KBM-7 (cell line): ENCODE measurements around the gene RPL37.
"Not testable (repeated sequence)": the region's sequence is repeated elsewhere in the genome, so short reads cannot be mapped to it uniquely, and the experiment has no call there.

Experiments
- DNase-seq: peaks from one replicate; pipeline ENCODE4 v3.0.0-alpha.2; 2015
- in situ Hi-C: fragments of 300-500 bp; cut with MboI; formaldehyde crosslinking; loops from 2 replicates; pipeline ENCODE4 v1.14.3; 2020; ENCODE audit warnings: low sequenced_read_pairs, low pct_unique_long_range_greater_than_20kb, mixed read lengths

RPL37 gene

DNA sequence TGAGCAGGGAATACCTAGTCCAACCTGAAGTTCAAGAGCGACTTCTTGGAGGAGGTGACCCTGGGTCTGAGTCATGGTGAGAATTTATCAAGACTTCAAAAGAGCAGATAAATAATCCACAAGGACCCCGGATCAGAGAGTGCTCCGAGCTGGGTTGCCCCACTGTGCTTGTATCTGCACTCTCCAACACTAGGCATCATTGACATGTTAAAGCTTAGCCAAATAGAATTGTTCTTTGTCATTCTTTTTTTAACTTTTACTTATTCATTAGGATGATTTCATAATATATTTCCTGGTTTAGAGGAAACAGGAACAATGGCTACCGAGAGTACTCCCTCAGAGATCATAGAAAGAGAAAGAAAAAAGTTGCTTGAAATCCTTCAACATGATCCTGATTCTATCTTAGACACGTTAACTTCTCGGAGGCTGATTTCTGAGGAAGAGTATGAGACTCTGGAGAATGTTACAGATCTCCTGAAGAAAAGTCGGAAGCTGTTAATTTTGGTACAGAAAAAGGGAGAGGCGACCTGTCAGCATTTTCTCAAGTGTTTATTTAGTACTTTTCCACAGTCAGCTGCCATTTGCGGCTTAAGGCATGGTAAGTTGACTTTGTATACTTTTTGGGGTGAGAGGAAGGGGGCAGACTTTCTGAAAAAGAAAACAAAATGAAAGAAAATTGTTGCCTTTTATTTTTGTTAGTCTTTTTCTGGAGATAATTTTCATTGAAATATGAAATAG is 6.2 kb upstream of the RPL37 start, which contains the start of gene CARD6:
Gene CARD6 (plus strand): TSS at position 300 of the 738 bp plus-strand sequence. CDS start 16 bp downstream, at position 316.
- in situ Hi-C loops, result no loop called here
- peak; percentile 73 for DNase-seq

GRCh38 chr5:40838086-40838485 is 3.1 kb upstream of the RPL37 start:
- no peak for DNase-seq
- in situ Hi-C loops, result no loop called here

- DNase-seq, result peak; percentile 38
- in situ Hi-C loops, result no loop called here
These were observed 602 bp downstream of the RPL37 start for GRCh38 chr5:40834391-40834848.

DNA sequence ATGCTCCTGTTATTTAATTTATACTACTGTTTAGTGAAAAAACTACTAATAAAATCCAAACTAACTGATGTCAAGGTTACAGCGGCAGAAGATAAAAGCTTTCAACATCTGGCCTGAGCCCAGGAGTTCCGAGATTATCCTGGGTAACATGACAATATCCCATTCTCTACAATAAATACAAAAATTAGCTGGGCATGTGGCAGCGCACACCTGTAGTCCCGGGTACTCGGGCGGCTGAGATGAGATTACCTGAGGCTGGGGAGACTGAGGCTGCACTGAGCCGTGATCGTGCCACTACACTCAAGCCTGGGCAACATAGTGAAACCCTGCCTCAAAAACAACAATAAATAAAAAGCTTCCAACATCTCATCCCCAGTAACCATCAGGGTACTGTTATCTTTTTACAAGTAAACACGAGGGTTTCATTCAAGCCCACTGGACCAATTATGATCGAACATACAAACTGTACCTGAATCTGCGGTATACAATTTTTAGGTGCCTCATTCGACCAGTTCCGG is 1.3 kb downstream of the RPL37 start:
- in situ Hi-C loops, result no loop called here
- no peak for DNase-seq

GRCh38 chr5:40832345-40832744 is 2.7 kb downstream of the RPL37 start:
- DNase-seq, result no peak
- in situ Hi-C loops, result no loop called here

- no peak for DNase-seq
These were observed 3.4 kb downstream of the RPL37 start for GRCh38 chr5:40831346-40832210.

DNA sequence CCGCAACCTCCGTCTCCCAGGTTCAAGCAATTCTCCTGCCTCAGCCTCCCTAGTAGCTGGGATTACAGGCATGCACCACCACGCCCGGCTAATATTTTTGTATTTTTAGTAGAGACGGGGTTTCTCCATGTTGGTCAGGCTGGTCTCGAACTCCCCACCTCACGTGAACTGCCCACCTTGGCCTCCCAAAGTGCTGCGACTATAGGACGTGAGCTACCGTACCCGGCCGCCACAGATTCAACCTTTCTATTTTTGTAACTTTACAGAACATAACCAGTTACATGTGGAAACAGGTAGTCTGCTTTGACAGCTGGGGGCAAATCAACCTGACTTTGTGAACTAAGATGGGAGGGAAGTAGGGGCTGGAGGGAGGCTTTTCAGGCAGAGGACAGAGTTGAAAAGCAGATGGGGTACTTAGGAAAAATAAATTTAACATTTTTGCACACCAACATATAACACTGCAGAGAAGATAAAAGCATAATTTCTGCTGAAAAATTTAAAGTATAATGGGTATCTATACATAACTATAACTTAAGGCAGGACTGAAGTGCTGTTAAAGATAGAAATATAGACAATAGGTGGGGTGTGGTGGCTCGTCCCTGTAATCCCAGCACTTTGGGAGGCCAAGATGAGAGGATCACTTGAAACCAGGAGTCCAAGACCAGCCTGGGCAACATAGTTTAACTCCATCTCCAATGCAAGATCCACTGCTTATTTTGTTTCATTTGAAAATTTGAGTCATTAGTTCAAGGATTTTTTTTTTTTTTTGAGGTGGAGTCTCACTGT is 5.1 kb downstream of the RPL37 start:
- in situ Hi-C loops, result no loop called here
- no peak for DNase-seq

More at GRCh38 chr5:40831346-40832210, 3.4 kb downstream of the RPL37 start:
- in situ Hi-C loops, result no loop called here

DNA sequence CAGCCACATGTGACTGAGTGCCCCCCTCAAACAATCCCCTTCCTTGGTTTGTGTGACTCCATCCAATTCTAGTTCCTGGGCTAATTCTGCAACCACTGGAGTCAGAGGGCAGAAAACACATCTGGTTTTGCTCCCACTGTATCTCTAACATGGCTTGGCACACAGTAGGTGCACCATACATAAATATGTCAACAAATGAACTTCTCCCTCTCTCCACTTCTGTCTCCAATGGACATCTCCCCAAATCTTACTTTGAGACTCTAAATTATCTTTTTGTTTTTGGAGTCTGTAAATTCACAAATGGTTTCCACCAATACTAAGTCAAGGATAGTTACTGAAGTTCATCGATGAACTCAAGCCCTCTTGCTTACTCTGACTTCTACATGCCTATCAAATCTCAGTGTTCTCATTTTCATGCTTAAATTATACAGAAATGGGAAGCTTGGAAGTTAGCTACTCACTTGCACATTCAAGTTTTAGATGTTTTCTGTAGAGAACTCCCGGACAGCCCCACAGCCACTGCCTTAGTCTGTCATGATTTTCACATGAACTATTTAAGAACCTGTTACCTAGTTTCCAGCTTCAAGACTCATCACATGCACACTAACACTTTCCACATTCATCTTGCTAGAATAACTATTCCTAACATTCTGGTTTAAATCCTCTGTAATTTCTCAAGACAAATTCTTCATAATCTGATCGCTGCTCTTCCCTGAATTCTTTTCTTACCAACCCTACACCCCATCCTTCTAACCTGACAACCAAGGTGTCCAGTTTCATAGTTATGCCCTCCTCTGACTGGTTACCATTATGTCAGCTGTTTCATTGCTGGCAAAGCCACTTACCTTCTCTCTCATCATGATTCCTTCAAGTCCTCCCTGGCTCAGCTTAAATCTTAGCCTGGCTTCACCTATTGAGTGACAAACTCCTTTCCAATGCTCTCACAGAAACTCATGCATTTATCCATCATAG is 6.0 kb downstream of the RPL37 start:
- in situ Hi-C loops, result no loop called here
- peak; percentile 16 for DNase-seq

DNA sequence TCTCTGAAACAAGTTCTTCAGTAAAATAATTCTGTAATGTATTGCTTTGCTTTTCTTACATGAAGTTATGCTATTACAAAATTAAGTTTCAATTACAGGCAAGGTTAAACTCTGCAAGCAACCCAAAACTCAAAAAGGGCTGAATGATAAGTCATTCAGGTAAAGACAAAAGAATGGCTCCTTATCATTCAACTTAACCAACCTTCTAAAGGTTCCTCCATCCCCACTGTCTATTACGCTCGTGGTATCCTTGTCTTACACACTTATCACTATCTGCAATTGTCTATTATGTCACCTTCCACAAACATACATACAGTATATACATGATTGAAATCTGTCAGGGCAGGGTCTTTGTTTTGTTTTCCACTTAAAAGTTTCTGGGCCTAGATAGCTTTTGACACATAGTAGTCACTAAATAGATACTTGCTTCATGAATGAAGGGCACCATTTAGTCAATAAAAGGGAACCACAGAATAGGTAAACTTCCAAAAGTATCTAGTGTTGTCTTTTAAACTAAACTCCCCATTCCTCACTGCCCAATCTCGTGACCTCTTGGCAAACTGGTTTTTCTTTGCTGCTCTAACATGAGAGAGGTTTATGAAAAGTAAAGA is 6.9 kb downstream of the RPL37 start:
- peak; percentile 18 for DNase-seq
- in situ Hi-C loops, result no loop called here

DNA sequence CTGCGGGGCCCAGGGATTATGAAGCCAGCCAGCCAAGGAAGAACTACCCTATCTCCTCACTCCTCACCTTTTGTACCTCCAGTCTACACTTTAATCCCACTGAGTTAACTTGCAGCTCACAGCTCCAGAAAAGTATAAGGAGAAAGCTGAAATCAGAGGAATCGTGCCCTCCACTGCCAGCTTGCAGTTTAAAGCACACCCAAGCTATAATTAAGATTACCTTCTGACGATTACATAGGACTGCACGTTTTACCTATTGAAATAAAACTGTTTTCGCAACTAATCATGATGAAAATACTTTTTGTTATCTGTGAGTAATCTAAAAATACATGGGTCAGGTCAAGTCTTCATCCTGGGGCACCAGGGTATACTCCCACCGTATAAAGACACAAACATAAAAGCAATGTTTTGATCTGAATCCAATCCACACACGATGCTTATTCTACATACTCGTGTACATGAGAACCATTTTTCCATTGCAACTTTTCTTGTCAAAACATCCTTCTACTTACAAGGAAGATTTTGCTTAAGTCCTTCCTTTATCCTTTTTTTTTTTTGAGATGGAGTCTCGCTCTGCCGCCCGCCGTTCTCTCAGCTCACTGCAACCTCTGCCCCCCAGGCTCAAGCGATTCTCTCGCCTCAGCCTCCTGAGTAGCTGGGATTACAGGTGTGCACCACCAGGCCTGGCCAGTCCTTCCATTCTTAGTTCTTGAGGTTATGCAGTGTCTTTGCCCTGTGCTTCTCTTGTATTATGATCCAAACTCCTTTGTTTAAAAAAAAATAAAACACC is 7.6 kb downstream of the RPL37 start:
- in situ Hi-C loops, result no loop called here

GRCh38 chr5:40826489-40827187 is 8.4 kb downstream of the RPL37 start:
- in situ Hi-C loops, result no loop called here

More for the DNA sequence above, 7.6 kb downstream of the RPL37 start:
- no peak for DNase-seq

GRCh38 chr5:40825461-40826043 is 9.5 kb downstream of the RPL37 start:
- DNase-seq, in situ Hi-C loops: not testable (repeated sequence)

More at GRCh38 chr5:40826489-40827187, 8.4 kb downstream of the RPL37 start:
- no peak for DNase-seq

GRCh38 chr5:40823459-40823858 is 11.6 kb downstream of the RPL37 start:
- no peak for DNase-seq
- in situ Hi-C loops, result no loop called here

GRCh38 chr5:40813698-40814281 is 21.2 kb downstream of the RPL37 start:
- in situ Hi-C loops, result no loop called here
- peak; percentile 48 for DNase-seq

DNA sequence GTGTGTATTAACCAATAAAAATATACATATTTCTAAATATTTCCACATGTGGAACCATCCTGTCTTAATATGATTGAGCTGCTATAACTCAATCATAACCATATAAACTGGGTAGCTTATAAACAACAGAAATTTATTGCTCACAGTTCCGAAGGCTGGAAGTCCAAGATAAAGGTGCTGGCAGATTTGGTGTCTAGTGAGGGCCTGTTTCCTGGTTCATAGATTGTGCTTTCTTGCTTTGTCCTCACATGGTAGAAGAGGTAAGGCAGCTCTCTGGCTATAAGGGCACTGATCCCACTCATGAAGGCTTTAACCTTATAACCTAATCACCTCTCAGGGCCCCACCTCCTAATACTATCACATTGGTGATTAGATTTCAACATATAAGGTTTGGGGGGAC is 22.9 kb downstream of the RPL37 start:
- in situ Hi-C loops, result no loop called here
- no peak for DNase-seq
